Vagina (tissue), 2 donors: ENCODE measurements around the gene TTLL9. TPM values are rescaled to one million over a fixed set of nuclear protein-coding genes. Genes with fewer than 3 reads are reported as not detected.

Experiments
- DNase-seq, 2 donors: peaks; one replicate each; pipeline ENCODE4 v3.0.0-alpha.2; 2017; ENCODE audit errors: extremely low spot score in 2 of 2
- H3K27ac ChIP-seq: fragments of 200-600 bp; sonication (generic); one replicate; pipeline ENCODE4 v1.5.1; 2019
- H3K27me3 ChIP-seq: fragments of 200-600 bp; sonication (generic); one replicate; pipeline ENCODE4 v1.5.1; 2019
- H3K36me3 ChIP-seq, 2 donors: fragments of 200-600 bp; sonication (generic); one replicate each; pipeline ENCODE4 v1.5.1; 2017 to 2019
- H3K4me1 ChIP-seq: fragments of 200-600 bp; sonication (generic); one replicate; pipeline ENCODE4 v1.5.1; 2019
- H3K4me3 ChIP-seq, 2 donors: fragments of 200-600 bp; sonication (generic); 1 replicate in 1 of 2; 2 replicates in 1 of 2; pipeline ENCODE4 v1.5.1; 2016 to 2019
- H3K9me3 ChIP-seq: fragments of 200-600 bp; sonication (generic); one replicate; pipeline ENCODE4 v1.5.1; 2019
- CTCF ChIP-seq, 3 experiments: fragments of 450-650 bp in 2 of 3; fragments of 200-600 bp in 1 of 3; sonication (generic) in 1 of 3; IDR thresholded peaks; one replicate each; pipeline ENCODE4 v1.5.1; 2017 to 2019; ENCODE audit warnings: antibody characterized with exemption in 3 of 3, mild to moderate bottlenecking in 2 of 3, moderate library complexity in 2 of 3
- POLR2A ChIP-seq, 2 donors: fragments of 450-650 bp; IDR thresholded peaks; one replicate each; pipeline ENCODE4 v1.6.1; 2017; ENCODE audit warnings: antibody characterized with exemption in 2 of 2, mild to moderate bottlenecking in 2 of 2, moderate library complexity in 2 of 2
- POLR2AphosphoS5 ChIP-seq, 2 donors: sonication (generic); formaldehyde crosslinking; IDR thresholded peaks; one replicate each; pipeline ENCODE4 v1.9.0; 2017; ENCODE audit warnings: antibody characterized with exemption in 2 of 2, mild to moderate bottlenecking in 2 of 2, low read depth in 1 of 2; ENCODE audit not compliant: insufficient read depth in 1 of 2
- intact Hi-C: fragments of 100-400 bp; cut with DNase I; formaldehyde crosslinking; loops from one replicate; pipeline ENCODE4 v1.15.1; 2023
- total RNA-seq: library from RNA; depleted of rRNA; stranded (reverse); fragments of >200 nt; gene quantifications from one replicate; pipeline ENCODE4 v1.2.3, GENCODE V29; 2016

TTLL9 gene
- total RNA-seq, 1 donor from 2014 or later: not detected

DNA sequence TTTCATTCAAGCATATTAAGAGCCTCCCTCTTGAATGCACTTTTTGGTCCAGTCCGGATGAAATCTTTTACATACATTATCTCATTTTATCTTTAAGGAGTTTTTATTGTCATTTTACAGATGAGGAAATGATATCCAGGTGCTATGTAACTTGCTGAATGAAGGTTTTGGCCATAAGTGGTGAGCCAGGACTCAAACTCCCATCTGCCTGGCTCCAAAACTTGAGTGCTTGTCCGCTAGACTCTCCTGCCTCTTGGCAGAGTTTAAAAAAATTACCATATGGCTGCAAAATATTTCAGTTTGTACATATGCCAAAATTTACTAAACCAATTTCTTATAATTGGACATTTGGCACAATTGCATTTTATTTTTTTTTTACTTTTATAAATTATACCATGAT, 69.2 kb downstream of the TTLL9 start:
- no peak for TF ChIP-seq POLR2A (IDR thresholded peaks at IDR 0.05)
- no peak for TF ChIP-seq POLR2AphosphoS5 (IDR thresholded peaks at IDR 0.05; ENCODE audit: insufficient read depth in 1 of 2, low read depth in 1 of 2)
- TF ChIP-seq CTCF (IDR thresholded peaks at IDR 0.05): no peak
- no peak overlapping the region for H3K27ac ChIP-seq
- peaks cover 0 to 4% of the 10 kb centered on the region in 2 donors for H3K36me3 ChIP-seq
- no peaks in the 10 kb centered on the region for H3K27me3 ChIP-seq
- intact Hi-C loops: no loop called here
- H3K4me3 ChIP-seq: no peak overlapping the region
- no peaks in the 10 kb centered on the region for H3K4me1 ChIP-seq
- no peaks in the 10 kb centered on the region for H3K9me3 ChIP-seq
- no peak for DNase-seq

GRCh38 chr20:31943052-31943471, 72.6 kb downstream of the TTLL9 start:
- no peak for DNase-seq
- H3K4me3 ChIP-seq: no peak overlapping the region
- H3K9me3 ChIP-seq: no peaks in the 10 kb centered on the region
- no peak for TF ChIP-seq CTCF (IDR thresholded peaks at IDR 0.05)
- no peak for TF ChIP-seq POLR2AphosphoS5 (IDR thresholded peaks at IDR 0.05; ENCODE audit: insufficient read depth in 1 of 2, low read depth in 1 of 2)
- TF ChIP-seq POLR2A (IDR thresholded peaks at IDR 0.05): no peak
- no peak overlapping the region for H3K27ac ChIP-seq
- no peaks in the 10 kb centered on the region for H3K4me1 ChIP-seq
- peaks cover 0 to 37% of the 10 kb centered on the region in 2 donors for H3K36me3 ChIP-seq
- no peaks in the 10 kb centered on the region for H3K27me3 ChIP-seq
- intact Hi-C loops: no loop called here

DNA sequence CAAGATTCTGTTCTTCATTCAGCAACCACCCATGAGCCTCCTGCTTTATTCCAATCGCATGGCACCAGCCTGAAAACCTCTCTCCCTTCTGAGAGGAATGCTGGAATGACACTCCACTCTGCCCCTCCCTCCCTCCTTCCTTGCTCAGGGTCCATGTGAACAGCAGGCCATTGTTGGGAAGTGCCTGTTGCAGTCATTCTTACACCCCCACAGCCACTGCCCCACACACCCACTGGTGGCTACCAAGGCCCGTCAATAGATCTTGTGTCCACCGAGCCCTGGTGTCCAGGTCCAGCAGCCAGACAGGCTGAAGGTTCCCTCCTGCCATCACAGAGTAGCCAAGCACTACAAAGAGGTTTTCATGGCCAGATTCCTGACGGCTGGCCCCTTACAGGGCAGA, 74.9 kb downstream of the TTLL9 start:
- Histone ChIP-seq H3K27me3 (no peaks in the 10 kb centered on the region), H3K9me3 (no peaks in the 10 kb centered on the region), H3K4me3 (no peak overlapping the region), H3K27ac (no peak overlapping the region), H3K4me1 (peaks cover 10% of the 10 kb centered on the region), H3K36me3 (peaks cover 0 to 53% of the 10 kb centered on the region in 2 donors)
- no peak for DNase-seq
- intact Hi-C loops: no loop called here
- TF ChIP-seq POLR2A (IDR thresholded peaks at IDR 0.05) (no peak), POLR2AphosphoS5 (IDR thresholded peaks at IDR 0.05; ENCODE audit: insufficient read depth in 1 of 2, low read depth in 1 of 2) (no peak), CTCF (IDR thresholded peaks at IDR 0.05) (no peak)

GRCh38 chr20:31945785-31946184, 75.4 kb downstream of the TTLL9 start:
- Histone ChIP-seq H3K9me3 (no peaks in the 10 kb centered on the region), H3K27ac (no peak overlapping the region), H3K4me3 (no peak overlapping the region), H3K36me3 (peaks cover 0 to 53% of the 10 kb centered on the region in 2 donors), H3K4me1 (peaks cover 15% of the 10 kb centered on the region), H3K27me3 (no peaks in the 10 kb centered on the region)
- TF ChIP-seq POLR2AphosphoS5 (IDR thresholded peaks at IDR 0.05; ENCODE audit: insufficient read depth in 1 of 2, low read depth in 1 of 2) (no peak), POLR2A (IDR thresholded peaks at IDR 0.05) (no peak), CTCF (IDR thresholded peaks at IDR 0.05) (no peak)
- intact Hi-C loops: no loop called here
- DNase-seq: no peak

DNA sequence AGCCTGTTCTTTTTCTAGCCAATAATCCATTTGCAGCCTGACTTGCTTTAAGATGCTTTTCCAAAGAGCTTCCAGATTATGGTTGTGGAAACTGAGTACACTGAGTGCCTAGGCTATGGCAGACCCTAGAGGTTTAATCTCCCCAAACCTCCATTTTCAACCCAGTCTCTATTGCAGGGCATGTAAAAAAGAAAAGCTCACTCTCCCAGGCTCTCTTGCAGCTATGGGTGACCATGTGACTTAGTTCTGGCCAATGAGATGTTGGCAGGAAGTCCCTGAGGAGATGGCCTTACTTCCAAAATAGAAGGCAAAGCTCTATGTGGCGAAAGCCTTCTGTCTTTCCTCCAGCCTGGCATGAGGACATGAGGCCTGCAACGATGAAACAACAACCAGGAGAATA, 77.6 kb downstream of the TTLL9 start:
- no peak overlapping the region for H3K4me3 ChIP-seq
- TF ChIP-seq POLR2AphosphoS5 (IDR thresholded peaks at IDR 0.05; ENCODE audit: insufficient read depth in 1 of 2, low read depth in 1 of 2) (no peak), POLR2A (IDR thresholded peaks at IDR 0.05) (no peak), CTCF (IDR thresholded peaks at IDR 0.05) (no peak)
- peaks cover 0 to 53% of the 10 kb centered on the region in 2 donors for H3K36me3 ChIP-seq
- DNase-seq: no peak
- H3K27ac ChIP-seq: no peak overlapping the region
- H3K27me3 ChIP-seq: no peaks in the 10 kb centered on the region
- no peaks in the 10 kb centered on the region for H3K9me3 ChIP-seq
- peaks cover 22% of the 10 kb centered on the region for H3K4me1 ChIP-seq
- intact Hi-C loops: no loop called here
